Measurements from ENCODE around the gene ALCAM.

ALCAM gene

GRCh38 chr3:105377716-105378115, 11.0 kb downstream of the ALCAM start:
- H3K27ac ChIP-seq (replicated peaks), result no peak overlapping the region
- H3K4me3 ChIP-seq (replicated peaks; ENCODE audit: insufficient read depth, low read length), result no peak overlapping the region
- no peak for DNase-seq (ENCODE audit: low read depth in 1 of 2, low spot score in 1 of 2)
- TF ChIP-seq POLR2AphosphoS5 (IDR thresholded peaks at IDR 0.05; ENCODE audit: low read depth) (no peak), CTCF (IDR thresholded peaks at IDR 0.05; ENCODE audit: insufficient read depth, low read length) (no peak), SPI1 (IDR thresholded peaks at IDR 0.05; ENCODE audit: borderline replicate concordance, low read depth) (no peak), REST (IDR thresholded peaks at IDR 0.05; ENCODE audit: insufficient replicate concordance, low read depth) (no peak), GABPA (IDR thresholded peaks at IDR 0.05; ENCODE audit: low read depth) (no peak)
- no peaks in the 10 kb centered on the region for H3K27me3 ChIP-seq (ENCODE audit: insufficient read depth, poor library complexity, severe bottlenecking)

GRCh38 chr3:105385179-105385578, 18.5 kb downstream of the ALCAM start:
- DNase-seq (ENCODE audit: low read depth in 1 of 2, low spot score in 1 of 2), result no peak

More at GRCh38 chr3:105385179-105385578, 18.5 kb downstream of the ALCAM start:
- Histone ChIP-seq H3K27ac (replicated peaks) (no peak overlapping the region), H3K4me3 (replicated peaks; ENCODE audit: insufficient read depth, low read length) (no peak overlapping the region), H3K27me3 (ENCODE audit: insufficient read depth, poor library complexity, severe bottlenecking) (no peaks in the 10 kb centered on the region)
- TF ChIP-seq GABPA (IDR thresholded peaks at IDR 0.05; ENCODE audit: low read depth) (no peak), SPI1 (IDR thresholded peaks at IDR 0.05; ENCODE audit: borderline replicate concordance, low read depth) (no peak), CTCF (IDR thresholded peaks at IDR 0.05; ENCODE audit: insufficient read depth, low read length) (no peak), POLR2AphosphoS5 (IDR thresholded peaks at IDR 0.05; ENCODE audit: low read depth) (no peak), REST (IDR thresholded peaks at IDR 0.05; ENCODE audit: insufficient replicate concordance, low read depth) (no peak)
